Gastrocnemius medialis (tissue), 4 donors: ENCODE data around the gene KIF16B. TPM values are rescaled to one million over a fixed set of nuclear protein-coding genes. Genes with fewer than 3 reads are reported as not detected.

Experiments used
- ATAC-seq, 2 donors: fragments of 150-250 bp; one replicate each; pipeline ENCODE4 v1.9.1; 2016
- DNase-seq, 2 donors: peaks; one replicate each; pipeline ENCODE4 v3.0.0-alpha.2; 2019
- H3K27ac ChIP-seq, 4 donors: fragments of 200-600 bp; sonication (generic); 1 replicate in 1 of 4; 2 replicates in 3 of 4; pipeline ENCODE4 v1.5.1; 2016 to 2018; ENCODE audit warnings: mild to moderate bottlenecking in 2 of 4, moderate library complexity in 1 of 4
- H3K27me3 ChIP-seq, 3 donors: fragments of 200-600 bp; sonication (generic) in 2 of 3; 1 replicate in 1 of 3; 2 replicates in 2 of 3; pipeline versions ENCODE4 v1.5.1 to v1.6.0; 2016 to 2019; ENCODE audit warnings: mild to moderate bottlenecking in 1 of 3, moderate library complexity in 1 of 3
- H3K36me3 ChIP-seq, 2 donors: fragments of 200-600 bp; sonication (generic) in 1 of 2; one replicate each; pipeline ENCODE4 v1.5.1; 2017 to 2018
- H3K4me1 ChIP-seq, 2 donors: fragments of 200-600 bp; sonication (generic) in 1 of 2; one replicate each; pipeline ENCODE4 v1.5.1; 2016 to 2017; ENCODE audit warnings: mild to moderate bottlenecking in 2 of 2
- H3K4me3 ChIP-seq, 4 donors: fragments of 200-600 bp; sonication (generic) in 3 of 4; 1 replicate in 1 of 4; 2 replicates in 3 of 4; pipeline ENCODE4 v1.5.1; 2016 to 2019; ENCODE audit warnings: mild to moderate bottlenecking in 2 of 4
- H3K9me3 ChIP-seq, 3 donors: fragments of 200-600 bp; sonication (generic) in 2 of 3; 1 replicate in 1 of 3; 2 replicates in 2 of 3; pipeline ENCODE4 v1.5.1; 2016 to 2019
- POLR2A ChIP-seq, 2 donors: fragments of 450-650 bp; IDR thresholded peaks; one replicate each; pipeline ENCODE4 v1.6.1; 2017; ENCODE audit warnings: antibody characterized with exemption in 2 of 2, mild to moderate bottlenecking in 2 of 2, moderate library complexity in 2 of 2
- in situ Hi-C, 4 donors: fragments of 200-750 bp; cut with MboI; loops; one replicate each; pipeline versions ENCODE4 v1.15.0 to v1.8.0; 2017; ENCODE audit warnings: low sequenced_read_pairs in 4 of 4
- intact Hi-C: fragments of 100-400 bp; cut with DNase I; formaldehyde crosslinking; loops from one replicate; pipeline ENCODE4 v1.15.1; 2023; ENCODE audit warnings: low total_unique reads
- total RNA-seq, 4 donors: library from RNA; depleted of rRNA; stranded (reverse); fragments of >200 nt; gene quantifications; one replicate each; pipeline versions ENCODE4 v1.1.0 to v1.2.3, GENCODE V29; 2016
- TF ChIP-seq, protein P1 (sequence below), 5 experiments: fragments of 450-650 bp in 3 of 5; fragments of 200-600 bp in 2 of 5; sonication (generic) in 2 of 5; IDR thresholded peaks in 4 of 5; conservative IDR thresholded peaks in 1 of 5; 1 replicate in 4 of 5; 2 replicates in 1 of 5; pipeline ENCODE4 v1.5.1; 2016 to 2019; ENCODE audit warnings: antibody characterized with exemption in 5 of 5, mild to moderate bottlenecking in 3 of 5, moderate library complexity in 3 of 5

The KIF16B gene
- total RNA-seq, 4 donors from 2014 or later = 13.4 to 23.9 (median 20.0) TPM

DNA sequence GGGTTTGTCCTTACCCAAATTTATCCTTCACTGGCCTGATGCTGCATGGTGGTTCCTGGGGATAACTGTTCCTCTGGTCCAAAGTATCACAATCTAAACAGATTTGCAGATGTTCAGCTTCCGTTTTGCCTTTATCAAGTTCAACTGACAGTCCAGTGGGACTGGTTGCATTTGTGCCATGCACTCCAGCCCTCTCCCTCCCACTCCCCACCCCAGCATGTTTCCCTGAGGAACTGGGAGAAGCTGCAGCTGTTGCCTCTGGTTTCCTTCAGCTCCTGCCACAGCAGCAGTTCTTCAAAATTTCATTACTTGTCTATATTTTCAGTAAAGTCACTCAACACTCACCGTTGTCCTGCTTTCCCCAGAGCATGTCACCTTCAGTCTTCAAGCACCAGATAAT, 39.5 kb upstream of the KIF16B start:
- H3K27ac ChIP-seq = no peak overlapping the region
- H3K36me3 ChIP-seq = no peaks in the 10 kb centered on the region
- TF ChIP-seq POLR2A (IDR thresholded peaks at IDR 0.05) = no peak
- TF ChIP-seq, protein P1, sequence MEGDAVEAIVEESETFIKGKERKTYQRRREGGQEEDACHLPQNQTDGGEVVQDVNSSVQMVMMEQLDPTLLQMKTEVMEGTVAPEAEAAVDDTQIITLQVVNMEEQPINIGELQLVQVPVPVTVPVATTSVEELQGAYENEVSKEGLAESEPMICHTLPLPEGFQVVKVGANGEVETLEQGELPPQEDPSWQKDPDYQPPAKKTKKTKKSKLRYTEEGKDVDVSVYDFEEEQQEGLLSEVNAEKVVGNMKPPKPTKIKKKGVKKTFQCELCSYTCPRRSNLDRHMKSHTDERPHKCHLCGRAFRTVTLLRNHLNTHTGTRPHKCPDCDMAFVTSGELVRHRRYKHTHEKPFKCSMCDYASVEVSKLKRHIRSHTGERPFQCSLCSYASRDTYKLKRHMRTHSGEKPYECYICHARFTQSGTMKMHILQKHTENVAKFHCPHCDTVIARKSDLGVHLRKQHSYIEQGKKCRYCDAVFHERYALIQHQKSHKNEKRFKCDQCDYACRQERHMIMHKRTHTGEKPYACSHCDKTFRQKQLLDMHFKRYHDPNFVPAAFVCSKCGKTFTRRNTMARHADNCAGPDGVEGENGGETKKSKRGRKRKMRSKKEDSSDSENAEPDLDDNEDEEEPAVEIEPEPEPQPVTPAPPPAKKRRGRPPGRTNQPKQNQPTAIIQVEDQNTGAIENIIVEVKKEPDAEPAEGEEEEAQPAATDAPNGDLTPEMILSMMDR (IDR thresholded peaks at IDR 0.05 in 4 of 5, conservative IDR thresholded peaks at IDR 0.05 in 1 of 5) = no peak
- H3K27me3 ChIP-seq = no peaks in the 10 kb centered on the region
- H3K9me3 ChIP-seq = no peaks in the 10 kb centered on the region
- H3K4me3 ChIP-seq = no peak overlapping the region
- in situ Hi-C loops = loop anchor here in 1 of 4 donors (25.0 kb wide), 1 partner anchor 100 kb away; no protein-coding TSS in a partner anchor
- DNase-seq (no peak), ATAC-seq (no peak)
- intact Hi-C loops = no loop called here
- peaks cover 8% of the 10 kb centered on the region in 2 donors for H3K4me1 ChIP-seq

GRCh38 chr20:16611817-16612216, 38.6 kb upstream of the KIF16B start:
- Histone ChIP-seq H3K36me3 (no peaks in the 10 kb centered on the region), H3K27me3 (no peaks in the 10 kb centered on the region), H3K9me3 (no peaks in the 10 kb centered on the region), H3K4me3 (no peak overlapping the region), H3K27ac (no peak overlapping the region), H3K4me1 (peaks cover 11 to 17% of the 10 kb centered on the region in 2 donors)
- intact Hi-C loops = no loop called here
- DNase-seq = no peak
- in situ Hi-C loops = loop anchor here in 1 of 4 donors (25.0 kb wide), 1 partner anchor 100 kb away; no protein-coding TSS in a partner anchor
- TF ChIP-seq, protein P1 (IDR thresholded peaks at IDR 0.05 in 4 of 5, conservative IDR thresholded peaks at IDR 0.05 in 1 of 5) = no peak
- no peak for TF ChIP-seq POLR2A (IDR thresholded peaks at IDR 0.05)
- ATAC-seq = no peak

GRCh38 chr20:16609066-16609465, 35.8 kb upstream of the KIF16B start:
- ATAC-seq = no peak
- no peak overlapping the region for H3K4me3 ChIP-seq
- H3K36me3 ChIP-seq = no peaks in the 10 kb centered on the region
- in situ Hi-C loops = loop anchor here in 1 of 4 donors (25.0 kb wide), 1 partner anchor 103 kb away; no protein-coding TSS in a partner anchor
- peaks cover 11 to 18% of the 10 kb centered on the region in 2 donors for H3K4me1 ChIP-seq
- no peaks in the 10 kb centered on the region for H3K27me3 ChIP-seq
- no peak for DNase-seq
- intact Hi-C loops = no loop called here
- H3K9me3 ChIP-seq = no peaks in the 10 kb centered on the region
- H3K27ac ChIP-seq = no peak overlapping the region
- TF ChIP-seq, protein P1 (IDR thresholded peaks at IDR 0.05 in 4 of 5, conservative IDR thresholded peaks at IDR 0.05 in 1 of 5) = no peak

- peak; percentile 84 to 85 for ATAC-seq
- intact Hi-C loops = no loop called here
- peak; percentile 24 to 37 for DNase-seq
Observed at GRCh38 chr20:16608277-16608650, 35.0 kb upstream of the KIF16B start.

More at GRCh38 chr20:16608277-16608650, 35.0 kb upstream of the KIF16B start:
- Histone ChIP-seq H3K27me3 (no peaks in the 10 kb centered on the region), H3K4me3 (no peak overlapping the region), H3K27ac (peak overlapping the region in 1 of 4 donors; percentile 43), H3K4me1 (peaks cover 11 to 18% of the 10 kb centered on the region in 2 donors), H3K36me3 (no peaks in the 10 kb centered on the region), H3K9me3 (no peaks in the 10 kb centered on the region)
- TF ChIP-seq, protein P1 (IDR thresholded peaks at IDR 0.05 in 4 of 5, conservative IDR thresholded peaks at IDR 0.05 in 1 of 5) = no peak
- TF ChIP-seq POLR2A (IDR thresholded peaks at IDR 0.05) = no peak
- in situ Hi-C loops = loop anchor here in 1 of 4 donors (25.0 kb wide), 1 partner anchor 104 kb away; no protein-coding TSS in a partner anchor
